Measurements from ENCODE around the gene GJD2.

The GJD2 gene

GRCh38 chr15:34754674-34755418 is at the start of gene GJD2:
Gene GJD2 (minus strand): TSS chr15:34754998. CDS start chr15:34754488, 510 bp downstream.
- no peak for DNase-seq

- DNase-seq: no peak
Measured at GRCh38 chr15:34804113-34804512, 49.3 kb upstream of the GJD2 start.

- no peak for DNase-seq
Measured at GRCh38 chr15:34802803-34803750, 48.3 kb upstream of the GJD2 start.

GRCh38 chr15:34802371-34802770 is 47.6 kb upstream of the GJD2 start:
- DNase-seq: no peak

- DNase-seq: no peak
Measured at GRCh38 chr15:34799149-34800101, 44.6 kb upstream of the GJD2 start.

- DNase-seq: no peak
Measured at GRCh38 chr15:34796847-34797435, 42.1 kb upstream of the GJD2 start.

- DNase-seq: no peak
Measured at GRCh38 chr15:34795267-34796081, 40.7 kb upstream of the GJD2 start, which contains the start of gene ACTC1. Gene ACTC1 (minus strand): TSS chr15:34795549. CDS start chr15:34794808, 741 bp downstream.

GRCh38 chr15:34794590-34795206 is 39.9 kb upstream of the GJD2 start:
- no peak for DNase-seq

GRCh38 chr15:34793901-34794300 is 39.1 kb upstream of the GJD2 start:
- no peak for DNase-seq

GRCh38 chr15:34793071-34793470 is 38.3 kb upstream of the GJD2 start:
- no peak for DNase-seq

GRCh38 chr15:34791701-34792100 is 36.9 kb upstream of the GJD2 start:
- no peak for DNase-seq

- DNase-seq: no peak
Measured at GRCh38 chr15:34790121-34790520, 35.3 kb upstream of the GJD2 start.

- no peak for DNase-seq
Measured at GRCh38 chr15:34789326-34789725, 34.5 kb upstream of the GJD2 start.

- DNase-seq: no peak
Measured at GRCh38 chr15:34786206-34786605, 31.4 kb upstream of the GJD2 start.

- no peak for DNase-seq
Measured at GRCh38 chr15:34783991-34784390, 29.2 kb upstream of the GJD2 start.

- DNase-seq: no peak
Measured at GRCh38 chr15:34783431-34783830, 28.6 kb upstream of the GJD2 start.

- no peak for DNase-seq
Measured at GRCh38 chr15:34782901-34783300, 28.1 kb upstream of the GJD2 start.

- no peak for DNase-seq
Measured at GRCh38 chr15:34780725-34781124, 25.9 kb upstream of the GJD2 start.

GRCh38 chr15:34776606-34777105 is 21.9 kb upstream of the GJD2 start:
- no peak for DNase-seq

GRCh38 chr15:34773917-34774316 is 19.1 kb upstream of the GJD2 start:
- no peak for DNase-seq

- DNase-seq: no peak
Measured at GRCh38 chr15:34773013-34773412, 18.2 kb upstream of the GJD2 start.

All from NCI-H2107 (cell line).